Measurements from ENCODE around the gene RMDN3.
A peak's percentile ranks its signal among the peaks of the same experiment; 100 is the strongest.

Gene RMDN3

DNA sequence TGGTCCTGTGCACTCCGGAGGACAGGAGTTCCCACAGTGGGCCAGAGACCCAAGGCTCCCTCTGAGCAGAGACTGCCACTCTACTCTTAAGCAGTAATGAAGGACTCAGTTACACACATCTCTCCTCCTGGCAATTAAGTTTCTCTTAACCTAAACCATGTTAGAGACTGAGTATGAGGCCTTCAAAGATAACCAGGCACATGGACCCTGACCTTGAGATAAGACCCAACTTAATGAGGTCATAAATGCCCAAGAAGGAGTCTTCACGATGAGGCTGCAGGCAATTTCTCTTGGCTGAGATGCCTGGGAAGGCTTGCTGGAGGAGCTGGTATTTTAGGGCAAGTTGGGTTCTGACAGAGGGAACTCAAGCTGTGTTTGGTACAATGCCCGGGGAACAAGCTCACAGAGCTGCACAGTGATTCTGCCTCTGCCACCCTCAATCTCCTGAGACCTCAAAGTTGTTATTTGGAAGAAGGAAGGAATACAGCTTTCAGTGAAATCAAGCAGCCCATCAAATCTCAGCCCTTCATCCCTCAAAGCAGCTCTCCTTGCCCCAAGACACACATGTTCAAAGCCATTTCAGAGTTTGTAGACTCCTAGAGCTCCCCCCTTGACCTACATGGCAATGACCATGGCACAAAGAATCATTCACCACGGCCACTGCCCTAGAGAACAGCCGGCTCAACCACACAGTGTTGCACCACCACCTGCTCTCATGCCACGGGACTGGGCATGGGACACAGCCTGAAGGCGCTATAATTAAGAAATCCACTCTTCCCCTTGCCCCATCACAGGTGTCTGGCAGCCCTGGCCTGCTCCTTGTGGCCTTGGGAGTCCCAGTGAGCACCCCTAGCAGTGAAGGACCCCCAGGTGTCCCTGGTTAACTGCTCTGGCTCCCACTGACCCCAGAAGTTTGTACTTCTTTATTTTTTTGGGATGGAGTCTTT, 7.1 kb downstream of the RMDN3 start:
- DNase-seq, result no peak

DNA sequence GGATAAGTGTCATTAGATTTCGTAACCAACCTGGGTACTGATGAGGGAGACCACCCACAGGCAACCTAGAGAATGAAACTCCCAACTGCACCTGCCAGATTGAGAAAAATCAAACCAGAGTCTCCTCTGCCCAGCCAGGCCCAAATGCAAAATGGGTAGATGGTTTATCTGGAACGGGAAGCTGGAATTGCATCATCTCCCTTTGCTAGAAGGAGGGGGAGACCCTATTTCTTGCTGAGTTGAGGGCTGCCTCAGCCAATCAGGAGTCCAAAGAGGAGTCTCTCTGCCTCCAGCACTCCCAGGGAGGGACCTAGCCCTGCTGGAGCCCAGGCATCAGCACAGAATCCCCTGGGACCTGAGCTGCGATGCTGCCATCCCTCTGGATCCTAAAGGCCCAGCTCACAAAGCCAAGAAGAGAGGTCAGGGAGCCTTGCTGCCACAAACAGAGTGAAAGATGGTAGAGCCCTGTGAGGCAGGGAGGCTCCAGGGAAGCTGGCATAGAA, 8.1 kb downstream of the RMDN3 start:
- no peak for DNase-seq

DNA sequence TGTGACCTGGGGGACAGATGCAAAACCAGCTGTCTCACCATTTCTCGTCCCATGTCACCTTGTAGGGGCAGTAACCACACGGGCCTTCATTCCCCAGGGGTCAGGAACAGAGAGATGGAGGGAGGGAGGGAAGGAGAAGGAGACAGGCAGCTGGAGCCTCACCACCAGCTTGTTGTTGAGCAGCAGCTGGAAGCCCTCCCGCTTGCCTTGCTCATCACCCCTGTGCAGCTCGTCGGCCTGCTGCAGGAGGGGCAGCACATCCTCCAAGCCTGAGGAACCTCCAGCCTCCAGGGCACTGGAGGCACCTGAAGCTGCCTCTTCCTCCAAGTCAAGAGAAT, 10.3 kb downstream of the RMDN3 start:
- peak; percentile 47 for DNase-seq

DNA sequence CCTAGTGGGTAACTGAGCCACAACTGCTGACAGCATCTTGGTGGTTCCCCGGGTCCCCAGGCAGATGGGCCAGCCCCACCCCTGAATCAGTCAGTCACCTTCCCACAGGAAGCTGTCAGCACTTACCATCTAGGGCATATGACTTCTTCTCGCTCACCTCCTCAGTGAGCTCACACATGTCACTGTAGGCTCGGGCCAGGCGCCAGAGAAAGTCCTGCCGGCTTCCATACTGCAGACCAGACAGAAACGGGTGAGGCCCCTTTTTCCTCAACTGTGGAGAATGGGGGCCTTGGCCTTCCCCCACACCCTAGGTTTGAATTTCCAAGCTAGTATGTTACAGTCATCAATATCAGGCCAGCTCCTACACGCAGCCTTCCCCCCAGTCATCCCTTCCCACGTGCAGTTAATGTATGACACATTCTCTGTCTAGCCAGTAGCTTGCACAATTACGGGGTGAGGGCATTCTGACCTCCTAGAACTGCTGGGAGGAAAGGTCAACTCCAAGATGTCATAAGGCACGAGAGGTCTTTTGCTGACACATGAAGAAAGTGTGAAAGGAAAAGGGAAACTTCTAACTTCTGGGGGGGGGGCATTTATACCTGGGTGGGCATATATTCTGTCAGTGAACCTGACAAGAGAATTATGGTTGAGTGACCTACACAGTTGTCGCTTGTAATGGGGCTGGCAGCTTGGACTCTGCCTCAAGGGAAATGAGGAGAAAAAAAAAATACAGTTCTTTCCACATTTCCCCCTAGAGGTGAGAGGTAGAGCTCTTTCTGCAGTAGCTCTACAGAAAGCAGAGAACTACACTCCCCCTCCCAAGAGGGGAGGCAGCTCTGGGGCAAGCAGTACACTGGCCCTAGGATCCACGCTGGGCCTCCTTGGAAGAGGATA, 10.9 kb downstream of the RMDN3 start:
- peak; percentile 80 for DNase-seq

DNA sequence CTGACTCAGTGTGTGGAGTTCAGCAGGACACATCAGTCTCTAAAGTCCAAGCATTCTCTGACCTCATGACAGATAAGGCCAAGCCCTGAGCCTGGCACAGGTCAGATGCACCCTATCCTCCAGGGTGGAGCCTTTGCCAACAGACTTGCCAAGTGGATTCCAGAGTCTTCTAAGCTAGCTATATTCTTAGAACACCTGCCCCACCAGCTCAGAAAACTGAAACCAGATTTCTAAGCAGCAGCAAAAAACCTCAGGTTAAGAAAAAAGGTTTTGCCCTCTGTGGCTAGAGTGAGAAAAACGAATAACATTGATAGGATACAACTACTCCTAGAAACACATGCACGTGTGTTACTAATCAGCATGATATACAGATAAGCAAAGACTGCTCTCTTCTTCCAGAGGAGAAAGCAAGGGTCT, 11.6 kb downstream of the RMDN3 start:
- peak; percentile 52 for DNase-seq

DNA sequence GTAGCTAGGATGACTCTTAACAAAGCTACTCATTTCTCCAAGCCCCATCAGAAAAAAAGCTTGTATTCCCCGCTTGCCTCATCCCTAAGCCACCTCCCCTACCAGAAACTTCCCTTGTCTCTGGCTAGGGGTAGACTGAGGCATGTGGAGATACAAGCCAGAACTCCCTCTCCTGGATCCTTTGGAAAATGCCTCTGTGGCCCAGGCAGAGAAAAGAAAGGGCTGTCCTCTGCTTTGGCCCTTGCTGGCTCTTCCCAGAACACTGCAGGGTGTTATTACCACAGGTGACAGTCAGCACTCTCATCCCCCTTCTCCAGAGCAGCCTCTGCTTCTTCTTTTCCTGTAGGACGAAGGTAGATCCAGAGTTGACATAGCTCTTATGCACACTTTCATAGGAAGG, 15.2 kb downstream of the RMDN3 start:
- peak; percentile 26 for DNase-seq

DNA sequence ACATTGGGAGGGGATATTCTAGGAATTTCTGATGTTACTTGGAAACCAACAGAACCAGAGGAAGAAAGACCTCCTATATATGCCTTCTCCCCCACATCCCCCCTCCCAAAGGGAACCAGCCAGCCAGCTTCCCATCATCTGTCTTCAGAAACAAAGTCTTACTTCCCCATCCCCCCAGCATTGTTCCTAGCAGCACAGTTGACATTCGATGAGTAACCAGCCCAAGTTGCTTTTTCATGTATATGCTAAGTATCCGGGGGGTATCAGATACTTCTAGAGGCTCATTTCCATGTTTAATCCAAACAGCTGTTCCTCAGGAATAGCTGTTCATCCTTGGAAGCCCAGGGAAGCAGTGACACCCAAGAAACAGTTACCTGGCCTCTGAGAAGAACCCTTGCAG, 16.0 kb downstream of the RMDN3 start:
- no peak for DNase-seq

DNA sequence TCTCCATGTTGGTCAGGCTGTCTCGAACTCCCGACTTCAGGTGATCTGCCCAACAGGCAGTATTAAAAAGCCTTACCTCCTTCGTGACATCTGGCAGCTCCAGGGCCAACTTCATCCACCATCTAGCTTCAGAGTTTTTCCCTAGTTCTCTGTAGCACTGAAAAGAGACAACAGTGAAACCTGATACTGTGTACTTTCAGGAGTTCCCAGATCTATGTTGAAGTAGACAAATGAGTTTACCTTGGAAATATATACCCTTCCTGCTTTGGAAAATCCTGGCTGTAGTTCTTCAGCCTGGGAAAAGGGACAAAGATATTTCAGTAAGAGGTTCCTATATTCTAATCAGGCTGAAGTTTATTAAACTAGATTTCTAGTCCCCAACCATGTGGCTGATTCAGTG, 18.0 kb downstream of the RMDN3 start:
- no peak for DNase-seq

DNA sequence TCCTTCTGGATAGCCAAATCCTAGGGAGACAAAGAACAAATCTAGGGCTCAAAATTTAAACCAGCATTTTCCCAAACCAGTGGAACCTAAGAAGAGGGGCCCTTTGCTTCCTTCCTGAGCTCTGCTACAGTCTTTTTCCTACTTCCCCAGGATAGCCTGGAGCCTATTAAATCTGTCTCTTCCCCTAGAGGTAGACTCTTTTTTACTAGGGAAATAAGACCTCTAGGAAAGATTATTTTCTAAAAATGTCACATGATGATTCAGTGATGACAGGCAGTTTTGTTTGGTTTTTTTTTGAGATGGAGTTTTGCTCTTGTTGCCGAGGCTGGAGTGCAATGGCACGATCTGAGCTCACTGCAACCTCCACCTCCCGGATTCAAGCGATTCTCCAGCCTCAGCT, 18.5 kb downstream of the RMDN3 start:
- DNase-seq, result no peak

DNA sequence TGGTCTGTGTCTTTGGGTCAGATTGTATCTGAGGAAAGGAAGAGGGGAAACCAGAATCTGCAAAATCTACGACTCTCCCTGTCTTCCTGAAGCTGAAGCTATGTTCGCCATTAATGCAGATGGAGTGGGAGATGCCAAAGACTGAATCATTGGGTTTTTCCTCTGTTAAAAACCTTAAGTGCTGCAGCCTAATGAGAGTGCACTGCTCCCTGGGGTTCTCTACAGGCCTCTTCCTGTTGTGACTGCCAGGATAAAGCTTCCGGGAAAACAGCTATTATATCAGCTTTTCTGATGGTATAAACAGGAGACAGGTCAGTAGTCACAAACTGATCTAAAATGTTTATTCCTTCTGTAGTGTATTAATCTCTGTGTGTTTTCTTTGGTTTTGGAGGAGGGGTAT, 24.0 kb downstream of the RMDN3 start:
- DNase-seq, result no peak

DNA sequence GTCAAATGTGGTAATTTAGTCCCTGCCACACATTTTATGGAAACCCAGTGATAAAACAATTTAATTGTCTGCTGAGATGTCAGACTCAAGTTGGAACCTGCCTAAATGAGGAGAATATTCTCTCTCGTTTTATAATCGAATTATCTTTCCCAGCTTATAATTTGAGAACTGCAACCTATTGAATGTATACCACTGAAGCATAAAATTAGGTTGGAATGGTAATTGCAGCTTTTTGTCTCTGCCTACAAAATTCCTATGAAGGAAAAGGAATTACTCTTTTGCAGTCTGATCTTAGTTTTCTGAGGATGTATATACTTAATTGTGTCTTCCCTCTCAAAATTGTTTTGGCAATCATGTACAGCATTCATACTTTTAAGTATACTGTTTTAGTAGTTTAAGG, 31.1 kb downstream of the RMDN3 start:
- DNase-seq, result no peak

DNA sequence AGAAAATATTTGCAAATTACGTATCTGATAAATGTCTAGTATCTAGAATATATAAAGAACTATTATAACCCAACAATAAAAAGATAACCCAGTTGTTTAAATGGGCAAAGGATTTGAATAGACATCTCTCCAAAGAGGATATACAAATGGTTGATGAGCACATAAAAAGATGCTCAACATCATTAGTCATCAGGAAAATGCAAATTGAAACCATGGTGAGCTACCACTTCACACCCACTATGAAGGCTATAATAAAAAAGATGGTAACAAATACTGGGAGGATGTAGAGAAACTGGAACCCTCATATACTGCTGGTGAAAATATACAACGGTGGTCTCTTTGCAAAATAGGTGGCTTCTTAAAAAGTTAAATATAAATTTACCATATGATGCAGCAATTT, 32.1 kb downstream of the RMDN3 start:
- DNase-seq, result no peak

DNA sequence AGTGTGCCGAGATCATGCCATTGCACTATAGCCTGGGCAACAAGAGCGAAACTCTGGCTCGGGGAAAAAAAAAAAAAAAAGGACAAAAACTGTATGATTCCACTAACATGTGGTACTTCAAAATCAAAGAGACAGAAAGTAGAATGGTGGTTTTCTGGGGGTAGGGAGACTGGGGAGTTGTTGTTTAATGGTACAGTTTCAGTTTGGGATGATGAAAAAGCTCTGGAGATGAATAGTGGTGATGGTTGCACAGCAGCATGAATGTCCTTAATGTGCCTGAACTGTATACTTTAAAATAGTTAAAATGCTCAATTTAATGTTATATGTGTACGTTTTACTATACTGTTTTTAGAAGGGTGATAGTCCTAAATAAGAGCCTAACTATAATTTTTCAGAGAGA, 32.7 kb downstream of the RMDN3 start:
- DNase-seq, result no peak

DNA sequence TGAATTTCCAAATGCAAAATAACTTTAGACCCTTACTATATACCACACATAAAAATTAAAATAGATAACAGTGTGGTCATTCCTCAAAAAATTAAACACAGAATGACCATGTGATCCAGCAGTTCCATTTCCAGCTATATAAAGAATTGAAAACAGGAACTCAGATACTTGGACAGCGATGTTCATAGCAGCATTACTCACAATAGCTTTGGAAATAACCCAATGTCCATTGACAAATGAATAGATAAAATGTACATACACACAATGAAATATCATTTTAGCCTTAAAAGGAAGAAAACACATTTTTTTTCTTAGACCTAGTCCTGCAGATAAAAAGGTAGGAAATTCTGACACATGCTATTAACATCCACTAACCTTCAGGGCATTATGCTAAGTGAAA, 33.4 kb downstream of the RMDN3 start:
- no peak for DNase-seq

DNA sequence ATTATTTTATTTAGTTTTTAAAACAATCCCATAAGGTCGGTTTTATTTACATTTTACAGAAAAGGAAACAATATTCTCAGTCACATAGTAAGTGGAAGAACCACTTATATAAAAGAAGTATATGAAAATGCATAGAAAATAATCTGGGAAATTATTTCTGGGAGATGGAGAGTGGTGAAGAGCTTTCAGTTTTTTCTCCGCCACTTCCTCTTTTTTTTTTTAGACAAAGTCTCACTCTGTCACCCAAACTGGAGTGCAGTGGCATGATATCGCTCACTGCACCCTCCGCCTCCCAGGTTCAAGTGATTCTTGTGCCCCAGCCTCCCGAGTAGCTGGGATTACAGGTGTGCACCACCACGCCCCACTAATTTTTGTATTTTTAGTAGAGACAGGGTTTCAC, 38.9 kb downstream of the RMDN3 start:
- DNase-seq, result no peak

DNA sequence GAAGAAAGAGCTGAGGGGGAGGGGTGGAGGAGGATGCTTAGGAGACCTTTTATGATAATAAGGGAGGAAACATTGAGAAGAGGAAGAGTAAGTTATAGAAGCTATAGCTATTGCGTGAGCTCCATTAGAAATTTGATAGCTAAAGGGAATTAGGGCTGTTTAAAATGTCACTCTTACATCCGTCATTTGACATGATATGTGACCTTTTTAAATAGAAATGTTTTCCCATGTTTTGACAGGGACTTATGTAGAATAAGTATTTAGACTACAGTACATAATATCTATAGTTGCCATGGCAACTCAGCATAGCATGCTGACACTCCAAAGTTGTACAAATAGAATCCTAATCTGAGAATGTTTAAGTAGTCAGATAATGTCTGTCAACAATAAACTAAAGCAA, 40.9 kb downstream of the RMDN3 start:
- no peak for DNase-seq

DNA sequence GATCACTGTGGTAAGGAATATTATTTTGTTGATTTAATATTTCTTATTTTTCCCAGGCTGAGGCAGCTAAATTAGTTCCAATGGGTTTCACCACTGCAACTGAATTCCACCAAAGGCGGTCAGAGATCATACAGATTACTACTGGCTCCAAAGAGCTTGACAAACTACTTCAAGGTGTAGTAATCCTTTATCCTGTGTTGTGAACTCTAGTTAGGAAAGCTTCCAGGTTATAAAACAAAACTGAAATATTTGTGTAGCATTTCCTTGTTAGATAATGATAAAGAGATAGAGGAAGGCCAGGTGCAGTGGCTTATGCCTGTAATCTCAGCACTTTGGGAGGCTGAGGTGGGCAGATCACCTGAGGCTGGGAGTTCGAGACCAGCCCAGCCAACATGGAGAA, 48.9 kb downstream of the RMDN3 start:
- DNase-seq, result no peak

DNA sequence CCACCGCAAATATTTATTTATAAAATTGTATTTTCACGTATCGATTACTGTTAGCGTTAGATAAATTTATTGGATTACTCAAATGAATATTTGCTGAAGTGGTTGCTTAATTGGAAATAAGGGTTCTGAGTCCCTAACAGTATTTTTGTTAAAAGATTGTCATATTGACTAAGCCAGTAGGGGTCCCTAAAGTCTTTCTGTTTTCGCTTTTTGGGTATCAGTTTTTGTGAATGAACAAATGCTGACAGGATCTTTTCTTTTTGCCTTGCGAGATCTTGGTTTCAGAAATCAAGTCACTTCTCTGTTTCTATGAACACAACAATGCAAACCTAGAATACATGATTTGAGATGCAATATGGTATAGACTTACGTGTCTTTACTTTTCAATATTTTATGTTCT, 53.0 kb downstream of the RMDN3 start:
- no peak for DNase-seq

DNA sequence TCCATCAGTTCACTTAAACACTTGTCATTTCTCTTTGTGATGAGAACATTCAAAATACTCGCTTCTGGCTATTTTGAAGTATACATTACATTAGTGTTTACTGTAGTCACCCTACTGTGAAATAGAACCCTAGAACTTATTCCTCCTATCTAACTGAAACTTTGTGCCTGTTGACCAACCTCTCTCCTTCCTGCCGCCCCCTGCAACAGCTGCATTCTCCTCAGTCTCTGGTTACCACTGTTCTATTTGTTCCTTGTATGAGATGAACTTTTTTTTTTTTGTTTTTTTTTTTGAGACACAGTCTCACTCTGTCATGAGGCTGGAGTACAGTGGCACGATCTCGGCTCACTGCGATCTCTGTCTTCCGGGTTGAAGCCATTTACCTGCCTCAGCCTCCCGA, 57.1 kb downstream of the RMDN3 start:
- no peak for DNase-seq

DNA sequence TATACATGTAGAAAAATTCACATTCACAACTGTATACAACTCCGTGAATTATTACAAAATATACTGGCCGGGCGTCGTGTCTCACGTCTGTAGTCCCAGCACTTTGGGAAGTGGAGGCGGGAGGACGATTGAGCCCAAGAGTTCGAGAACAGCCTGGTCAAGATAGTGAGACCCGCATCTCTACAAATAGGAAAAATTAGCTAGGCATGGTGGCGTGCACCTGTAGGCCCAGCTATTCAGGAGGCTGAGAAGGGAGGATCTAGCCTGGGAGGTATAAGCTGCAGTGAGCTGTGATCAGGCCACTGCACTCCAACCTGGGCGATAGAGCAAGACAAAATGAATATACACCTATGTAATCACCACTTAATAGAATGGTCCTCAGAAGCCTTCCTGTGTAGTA, 58.8 kb downstream of the RMDN3 start:
- DNase-seq, result no peak

DNA sequence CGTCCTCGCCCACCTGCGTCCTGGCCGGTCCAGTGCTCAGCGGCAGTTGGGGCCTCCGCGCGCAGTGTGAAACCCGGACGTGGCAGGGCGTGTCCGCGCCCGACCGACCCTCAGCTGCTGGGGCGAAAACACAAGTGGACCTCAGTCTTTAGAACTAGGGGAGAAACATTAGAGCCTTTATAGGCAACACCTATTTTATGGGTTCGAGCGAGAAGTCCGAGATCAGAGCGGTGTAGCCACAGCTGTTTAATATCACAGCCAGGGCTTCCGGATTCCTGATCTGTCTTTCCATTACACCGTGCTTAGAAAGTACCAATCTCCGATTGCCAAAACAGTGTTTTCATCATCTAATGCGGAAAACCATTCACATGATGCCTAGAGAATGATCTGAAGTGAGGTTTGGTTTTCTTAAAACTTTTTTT, 59.6 kb downstream of the RMDN3 start:
- no peak for DNase-seq

DNA sequence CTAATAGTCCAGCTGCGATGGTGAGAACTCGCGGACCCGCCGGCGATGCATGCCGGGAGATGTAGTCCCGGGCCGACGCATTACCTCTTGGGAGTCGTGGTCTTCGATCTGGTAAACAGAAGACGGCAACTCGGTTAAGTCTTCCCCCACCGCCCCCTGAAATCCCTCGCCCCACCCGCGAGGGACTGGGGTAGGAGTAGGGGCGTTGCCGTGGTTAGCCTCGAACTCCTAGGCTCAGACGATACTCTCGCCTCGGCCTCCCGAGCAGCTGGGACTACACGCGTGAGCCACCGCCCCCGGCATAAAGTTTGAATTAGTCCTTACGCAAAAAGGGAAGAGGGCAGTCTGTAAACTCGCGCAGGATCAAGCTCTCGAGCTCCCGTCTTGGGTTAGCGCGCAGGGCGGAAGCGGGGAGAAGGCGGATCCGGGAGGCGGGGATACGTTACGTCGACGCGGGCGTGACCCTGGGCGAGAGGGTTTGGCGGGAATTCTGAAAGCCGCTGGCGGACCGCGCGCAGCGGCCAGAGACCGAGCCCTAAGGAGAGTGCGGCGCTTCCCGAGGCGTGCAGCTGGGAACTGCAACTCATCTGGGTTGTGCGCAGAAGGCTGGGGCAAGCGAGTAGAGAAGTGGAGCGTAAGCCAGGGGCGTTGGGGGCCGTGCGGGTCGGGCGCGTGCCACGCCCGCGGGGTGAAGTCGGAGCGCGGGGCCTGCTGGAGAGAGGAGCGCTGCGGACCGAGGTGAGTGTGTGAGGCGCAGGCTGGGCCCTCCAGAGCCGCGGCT, 60.2 kb downstream of the RMDN3 start, which contains the start of gene RAD51:
Gene RAD51, plus strand, starts transcription at position 487 of the 781 bp plus-strand sequence. CDS start 3,585 bp downstream, outside the sequence.
- DNase-seq, result peak; percentile 95

Measured in activated CD8-positive, alpha-beta memory T cell treated with anti-CD3 and anti-CD28 coated beads, Interleukin-2, amount 50 U/mL, for 48 hours (primary cell).